IMR-90 (cell line): Measurements from ENCODE around the gene ATRX. TPM values are rescaled to one million over a fixed set of nuclear protein-coding genes. Genes with fewer than 3 reads are reported as not detected.
"Not testable (repeated sequence)": the region's sequence is repeated elsewhere in the genome, so short reads cannot be mapped to it uniquely, and the experiment has no call there.

ENCODE experiments used
- ATAC-seq: fragments of 200-7000 bp; cut with Tn5 transposase; 2 replicates; pipeline ENCODE4 v1.9.1; 2020; ENCODE audit warnings: low read depth, mild to moderate bottlenecking, moderate library complexity
- BruUV-seq: library from RNA; stranded (reverse); fragments of 400-500 nt; replicated peaks from 2 replicates; lab custom pipeline; 2021; lab: Mats Ljungman, UMichigan
- CTCF ChIA-PET: fragments of 300-600 bp; formaldehyde crosslinking; extraction: SDS; loops from one replicate; lab custom pipeline; 2021; ENCODE audit warnings: antibody characterized with exemption; lab: Yijun Ruan, JAX
- POLR2A ChIA-PET: fragments of 300-600 bp; sonication (Branson Sonifier 250); formaldehyde crosslinking; loops from one replicate; lab custom pipeline; 2022; ENCODE audit warnings: antibody characterized with exemption; ENCODE audit not compliant: unreplicated experiment; lab: Charles Lee
- DNase-seq: peaks from one replicate; pipeline ENCODE4 v3.0.0; 2013
- H2AFZ ChIP-seq: replicated peaks from 2 replicates; pipeline ENCODE3; 2013; ENCODE audit warnings: low read length, mild to moderate bottlenecking; ENCODE audit not compliant: poor library complexity
- H2AK5ac ChIP-seq: 2 replicates; pipeline ENCODE4 v1.6.1; 2013; ENCODE audit warnings: low read depth, low read length, inconsistent platforms
- H2AK9ac ChIP-seq: replicated peaks from 2 replicates; pipeline ENCODE3; 2013; ENCODE audit warnings: mild to moderate bottlenecking, low read depth, low read length, moderate library complexity; ENCODE audit not compliant: poor library complexity
- H2BK120ac ChIP-seq: 2 replicates; pipeline ENCODE4 v1.6.1; 2013; ENCODE audit warnings: low read depth, low read length, inconsistent platforms
- H2BK15ac ChIP-seq: 3 replicates; pipeline ENCODE4 v1.6.1; 2013; ENCODE audit warnings: low read depth, low read length, inconsistent platforms
- H2BK20ac ChIP-seq: 2 replicates; pipeline ENCODE4 v1.6.1; 2013; ENCODE audit warnings: low read depth, mild to moderate bottlenecking, inconsistent platforms, low read length, moderate library complexity
- H2BK5ac ChIP-seq: 2 replicates; pipeline ENCODE4 v1.6.1; 2013; ENCODE audit warnings: mild to moderate bottlenecking, low read depth, low read length, inconsistent platforms; ENCODE audit not compliant: poor library complexity, severe bottlenecking
- H3K14ac ChIP-seq: replicated peaks from 2 replicates; pipeline ENCODE4 v1.6.1; 2013; ENCODE audit warnings: low read depth, low read length, inconsistent platforms
- H3K18ac ChIP-seq: 2 replicates; pipeline ENCODE4 v1.6.1; 2013; ENCODE audit warnings: low read depth, low read length, control low read depth
- H3K23ac ChIP-seq: 2 replicates; pipeline ENCODE4 v1.6.1; 2013; ENCODE audit warnings: low read depth, low read length, inconsistent platforms
- H3K27ac ChIP-seq: 2 replicates; pipeline ENCODE4 v1.5.1; 2013; ENCODE audit warnings: mild to moderate bottlenecking, control low read depth, low read length; ENCODE audit not compliant: insufficient read depth
- H3K27me3 ChIP-seq: 2 replicates; pipeline ENCODE4 v1.6.1; 2013; ENCODE audit warnings: low read length; ENCODE audit not compliant: control insufficient read depth, insufficient read depth
- H3K36me3 ChIP-seq: 2 replicates; pipeline ENCODE4 v1.6.1; 2013; ENCODE audit warnings: low read length, mixed read lengths; ENCODE audit not compliant: control insufficient read depth, insufficient read depth
- H3K4ac ChIP-seq: 2 replicates; pipeline ENCODE4 v1.6.1; 2013; ENCODE audit warnings: low read depth, low read length, inconsistent platforms
- H3K4me1 ChIP-seq: 2 replicates; pipeline ENCODE4 v1.6.1; 2013; ENCODE audit warnings: low read length, mixed read lengths; ENCODE audit not compliant: control insufficient read depth, insufficient read depth
- H3K4me2 ChIP-seq: 2 replicates; pipeline ENCODE4 v1.6.1; 2013; ENCODE audit warnings: low read depth, mild to moderate bottlenecking, control low read depth, low read length, moderate library complexity
- H3K4me3 ChIP-seq: 2 replicates; pipeline ENCODE4 v1.5.1; 2013; ENCODE audit warnings: low read depth, mild to moderate bottlenecking, control low read depth, low read length, moderate library complexity; ENCODE audit not compliant: insufficient read depth
- H3K56ac ChIP-seq: 2 replicates; pipeline ENCODE4 v1.6.1; 2013; ENCODE audit warnings: low read length, inconsistent platforms; ENCODE audit not compliant: insufficient read depth; ENCODE audit errors: extremely low read depth
- H3K79me1 ChIP-seq, 2 experiments: 2 replicates each; pipeline ENCODE4 v1.6.1; 2013; ENCODE audit warnings: low read length in 2 of 2, inconsistent platforms in 1 of 2, low read depth in 1 of 2
- H3K9ac ChIP-seq: 2 replicates; pipeline ENCODE4 v1.6.1; 2013; ENCODE audit warnings: low read depth, low read length, control low read depth
- H3K9me1 ChIP-seq: 2 replicates; pipeline ENCODE4 v1.6.1; 2013; ENCODE audit warnings: low read length, inconsistent platforms; ENCODE audit not compliant: insufficient read depth
- H3K9me3 ChIP-seq: 2 replicates; pipeline ENCODE4 v1.6.1; 2013; ENCODE audit warnings: low read length; ENCODE audit not compliant: control insufficient read depth, insufficient read depth
- H4K20me1 ChIP-seq: 2 replicates; pipeline ENCODE4 v1.6.1; 2013; ENCODE audit warnings: low read length, inconsistent platforms; ENCODE audit not compliant: insufficient read depth
- H4K5ac ChIP-seq: 2 replicates; pipeline ENCODE4 v1.6.1; 2013; ENCODE audit warnings: mild to moderate bottlenecking, low read depth, low read length, control low read depth
- H4K8ac ChIP-seq, 2 experiments: 2 replicates each; pipeline ENCODE4 v1.6.1; 2013; ENCODE audit warnings: low read depth in 2 of 2, low read length in 2 of 2, control low read depth in 1 of 2, inconsistent platforms in 1 of 2
- H4K91ac ChIP-seq: 2 replicates; pipeline ENCODE4 v1.6.1; 2013; ENCODE audit warnings: low read depth, low read length, inconsistent platforms; ENCODE audit not compliant: insufficient read depth
- POLR2A ChIP-seq: IDR thresholded peaks from 2 replicates; pipeline ENCODE4 v1.6.1; 2012; ENCODE audit warnings: mild to moderate bottlenecking, low read depth, low read length
- WGBS, 2 experiments: methylation state at CpG; one replicate each; pipeline versions ENCODE4 v1.1.5 to v1.1.7; 2013; ENCODE audit warnings: missing lambda C conversion rate in 2 of 2; ENCODE audit not compliant: insufficient read length in 1 of 2; ENCODE audit errors: extremely low coverage in 2 of 2; 5-methylcytosine and 5-hydroxymethylcytosine counted together
- dilution Hi-C: fragments of 300-500 bp; cut with HindIII; formaldehyde crosslinking; loops from one replicate; pipeline ENCODE4 v1.14.3; 2018; ENCODE audit warnings: low sequenced_read_pairs; ENCODE audit not compliant: unreplicated experiment
- in situ Hi-C: fragments of 300-500 bp; cut with MboI; formaldehyde crosslinking; loops from 3 replicates; pipeline ENCODE4 v1.14.3; 2019; ENCODE audit warnings: low sequenced_read_pairs, inconsistent platforms, mixed read lengths
- intact Hi-C: fragments of 100-400 bp; cut with micrococcal nuclease; formaldehyde crosslinking; loops from 2 replicates; pipeline ENCODE4 v1.10.0; 2022
- polyA plus RNA-seq, 3 experiments: library from polyadenylated mRNA; depleted of rRNA; stranded (reverse); fragments of >200 nt; gene quantifications; 2 replicates each; pipeline ENCODE4 v1.2.3, GENCODE V29; 2012; ENCODE audit warnings: low replicate concordance in 1 of 3
- total RNA-seq: library from RNA; depleted of rRNA; stranded (reverse); fragments of >200 nt; gene quantifications from 2 replicates; pipeline ENCODE4 v1.2.3, GENCODE V29; 2012
- TF ChIP-seq, protein P1 (sequence below): fragments of 150-350 bp; IDR thresholded peaks from 2 replicates; pipeline ENCODE4 v1.6.1; 2017; ENCODE audit warnings: mild to moderate bottlenecking, antibody characterized with exemption, low read length, low read depth

Gene ATRX
- total and polyA plus RNA-seq, 2 of the 4 experiments (the other 2 are of a cell fraction): 20.7 to 73.8 TPM

DNA sequence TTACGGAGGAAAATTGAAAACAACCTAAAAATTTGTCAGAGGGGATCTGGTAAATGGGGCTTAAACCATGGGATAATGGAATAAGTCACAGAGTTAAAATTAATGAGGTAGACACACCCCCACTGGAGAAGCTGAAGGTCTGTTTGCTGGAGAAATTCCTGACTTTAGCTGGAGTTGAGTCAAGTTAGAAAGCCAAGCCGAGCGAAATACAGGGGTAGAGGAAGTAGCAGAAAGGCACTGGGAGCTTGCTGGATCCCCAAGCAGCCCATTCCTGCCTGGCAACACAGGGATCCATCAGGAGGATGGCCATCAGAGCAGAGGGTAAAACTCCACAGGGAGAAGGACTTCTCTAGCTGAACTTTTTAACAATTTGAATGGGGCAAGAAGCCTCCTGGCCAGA is 163.8 kb downstream of the ATRX start:
- dilution Hi-C loops: no loop called here
- no CpG with 5 or more reads among the region's 3 CpGs for WGBS, 2 experiments
- ChIA-PET CTCF (interaction anchor here (0.6 kb wide), 2 partner anchors 32 to 234 kb away, joined by 3 to 4 read pairs; no protein-coding TSS in a partner anchor), POLR2A (no interaction called here)
- BruUV-seq: no TSS peak
- no peak overlapping the region for H4K8ac ChIP-seq
- H3K4ac ChIP-seq: no peak overlapping the region
- no peak overlapping the region for H3K4me3 ChIP-seq
- no peaks in the 10 kb centered on the region for H3K9me1 ChIP-seq
- no peak overlapping the region for H3K27ac ChIP-seq
- H3K9me3 ChIP-seq: no peaks in the 10 kb centered on the region
- H3K14ac ChIP-seq: no peak overlapping the region
- H3K27me3 ChIP-seq: no peaks in the 10 kb centered on the region
- H3K56ac ChIP-seq: no peak overlapping the region
- no peak for TF ChIP-seq POLR2A
- TF ChIP-seq, protein P1, sequence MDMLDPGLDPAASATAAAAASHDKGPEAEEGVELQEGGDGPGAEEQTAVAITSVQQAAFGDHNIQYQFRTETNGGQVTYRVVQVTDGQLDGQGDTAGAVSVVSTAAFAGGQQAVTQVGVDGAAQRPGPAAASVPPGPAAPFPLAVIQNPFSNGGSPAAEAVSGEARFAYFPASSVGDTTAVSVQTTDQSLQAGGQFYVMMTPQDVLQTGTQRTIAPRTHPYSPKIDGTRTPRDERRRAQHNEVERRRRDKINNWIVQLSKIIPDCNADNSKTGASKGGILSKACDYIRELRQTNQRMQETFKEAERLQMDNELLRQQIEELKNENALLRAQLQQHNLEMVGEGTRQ: no peak
- no peak overlapping the region for H2BK120ac ChIP-seq
- no peak overlapping the region for H4K91ac ChIP-seq
- H3K79me1 ChIP-seq: peaks cover 0 to 2% of the 10 kb centered on the region in 2 experiments; a peak in 1 of 4 replicates
- in situ Hi-C loops: no loop called here
- no peaks in the 10 kb centered on the region for H3K4me1 ChIP-seq
- H2BK5ac ChIP-seq: no peak overlapping the region
- no peak overlapping the region for H3K23ac ChIP-seq
- H2AFZ ChIP-seq: no peak overlapping the region
- no peak overlapping the region for H3K4me2 ChIP-seq
- H2BK15ac ChIP-seq: no peak overlapping the region
- H3K36me3 ChIP-seq: no peaks in the 10 kb centered on the region; the same call in 1 of the 2 replicates
- H2BK20ac ChIP-seq: no peak overlapping the region
- intact Hi-C loops: no loop called here
- ATAC-seq: no peak
- H4K5ac ChIP-seq: no peak overlapping the region
- H4K20me1 ChIP-seq: no peaks in the 10 kb centered on the region
- H2AK5ac ChIP-seq: no peak overlapping the region
- DNase-seq: no peak
- no peak overlapping the region for H3K9ac ChIP-seq
- no peak overlapping the region for H2AK9ac ChIP-seq
- no peak overlapping the region for H3K18ac ChIP-seq

DNA sequence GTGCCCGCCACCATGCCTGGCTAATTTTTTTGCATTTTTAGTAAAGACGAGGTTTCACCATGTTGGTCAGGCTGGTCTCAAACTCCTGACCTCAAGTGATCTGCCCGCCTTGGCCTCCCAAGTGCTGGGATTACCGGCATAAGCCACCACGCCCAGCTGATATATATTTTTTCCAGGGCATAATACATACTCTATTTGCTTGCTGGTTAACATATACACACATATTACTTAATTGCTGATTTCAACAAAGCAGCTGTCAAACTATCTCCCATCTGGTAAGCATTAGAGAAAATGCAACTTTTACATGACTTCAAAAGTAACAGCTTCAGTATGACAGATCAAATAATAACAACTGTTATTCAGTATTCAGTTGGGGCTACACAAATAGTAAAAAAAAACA is 164.6 kb downstream of the ATRX start:
- H3K4me2 ChIP-seq, intact Hi-C loops, H3K27ac ChIP-seq, H3K18ac ChIP-seq, H3K9me3 ChIP-seq, H2BK15ac ChIP-seq, BruUV-seq, DNase-seq, H3K9me1 ChIP-seq, H3K23ac ChIP-seq, H2BK120ac ChIP-seq, H3K4ac ChIP-seq, H3K9ac ChIP-seq, ATAC-seq, H2BK20ac ChIP-seq, H3K4me3 ChIP-seq, H4K91ac ChIP-seq, H3K79me1 ChIP-seq, in situ Hi-C loops, H3K56ac ChIP-seq, H4K20me1 ChIP-seq, H4K5ac ChIP-seq, H3K36me3 ChIP-seq, H3K27me3 ChIP-seq, H4K8ac ChIP-seq, H3K4me1 ChIP-seq, H3K14ac ChIP-seq, H2AFZ ChIP-seq, H2AK5ac ChIP-seq, H2BK5ac ChIP-seq, dilution Hi-C loops, H2AK9ac ChIP-seq: not testable (repeated sequence)
- ChIA-PET CTCF (interaction anchor here (0.6 to 0.8 kb wide), 2 partner anchors 12 to 235 kb away, joined by 4 read pairs; no protein-coding TSS in a partner anchor), POLR2A (interaction anchor here (0.5 kb wide), 1 partner anchor 79 kb away, joined by 4 read pairs; no protein-coding TSS in a partner anchor)
- WGBS, 2 experiments: 60% methylated on average over 4 of the region's 5 CpGs; no CpG with 5 or more reads in 1 of the 2 experiments
